Tibial artery (tissue), 4 donors: ENCODE measurements around the gene PIEZO2.

Experiments used
- DNase-seq, 2 donors: peaks; one replicate each; pipeline ENCODE4 v3.0.0-alpha.2; 2019
- H3K27ac ChIP-seq, 2 donors: fragments of 200-600 bp; sonication (generic) in 1 of 2; 1 replicate in 1 of 2; 2 replicates in 1 of 2; pipeline ENCODE4 v1.5.1; 2018 to 2019; ENCODE audit warnings: mild to moderate bottlenecking in 1 of 2
- H3K27me3 ChIP-seq, 2 donors: fragments of 200-600 bp; sonication (generic) in 1 of 2; one replicate each; pipeline versions ENCODE4 v1.5.1 to v1.6.0; 2016 to 2019
- H3K36me3 ChIP-seq, 3 donors: fragments of 200-600 bp; sonication (generic) in 2 of 3; one replicate each; pipeline ENCODE4 v1.5.1; 2016 to 2019; ENCODE audit warnings: mild to moderate bottlenecking in 2 of 3
- H3K4me1 ChIP-seq, 4 donors: fragments of 200-600 bp; sonication (generic) in 2 of 4; 1 replicate in 3 of 4; 2 replicates in 1 of 4; pipeline ENCODE4 v1.5.1; 2016 to 2019
- H3K4me3 ChIP-seq, 2 donors: fragments of 200-600 bp; sonication (generic) in 1 of 2; 1 replicate in 1 of 2; 2 replicates in 1 of 2; pipeline ENCODE4 v1.5.1; 2018 to 2019; ENCODE audit warnings: mild to moderate bottlenecking in 2 of 2
- H3K9me3 ChIP-seq, 3 donors: fragments of 200-600 bp; sonication (generic) in 1 of 3; one replicate each; pipeline ENCODE4 v1.5.1; 2016 to 2019
- CTCF ChIP-seq, 2 experiments: fragments of 200-600 bp in 1 of 2; fragments of 450-650 bp in 1 of 2; IDR thresholded peaks; one replicate each; pipeline ENCODE4 v1.5.1; 2017 to 2019; ENCODE audit warnings: antibody characterized with exemption in 2 of 2, mild to moderate bottlenecking in 1 of 2, moderate library complexity in 1 of 2
- intact Hi-C: fragments of 100-400 bp; cut with DNase I; formaldehyde crosslinking; loops from one replicate; pipeline ENCODE4 v1.15.0; 2023; ENCODE audit warnings: low total_unique reads

Gene PIEZO2

GRCh38 chr18:11156978-11157377 lies 7.6 kb upstream of the PIEZO2 start:
- Histone ChIP-seq H3K36me3 (no peaks in the 10 kb centered on the region), H3K27me3 (no peaks in the 10 kb centered on the region), H3K9me3 (no peaks in the 10 kb centered on the region), H3K27ac (no peak overlapping the region), H3K4me3 (no peak overlapping the region), H3K4me1 (peaks cover 0 to 8% (median 3%) of the 10 kb centered on the region in 4 donors)
- no peak for TF ChIP-seq CTCF (IDR thresholded peaks at IDR 0.05)
- no peak for DNase-seq
- intact Hi-C loops: no loop called here

GRCh38 chr18:11155034-11155759 lies 5.8 kb upstream of the PIEZO2 start:
- DNase-seq: no peak
- peaks cover 0 to 6% of the 10 kb centered on the region in 2 donors for H3K27me3 ChIP-seq
- no peak overlapping the region for H3K27ac ChIP-seq
- H3K4me3 ChIP-seq: no peak overlapping the region
- no peaks in the 10 kb centered on the region for H3K9me3 ChIP-seq
- TF ChIP-seq CTCF (IDR thresholded peaks at IDR 0.05): no peak
- intact Hi-C loops: no loop called here
- peaks cover 0 to 8% (median 3%) of the 10 kb centered on the region in 4 donors for H3K4me1 ChIP-seq
- no peaks in the 10 kb centered on the region for H3K36me3 ChIP-seq

GRCh38 chr18:11154368-11154989 lies 5.1 kb upstream of the PIEZO2 start:
- Histone ChIP-seq H3K9me3 (no peaks in the 10 kb centered on the region), H3K4me1 (peaks cover 0 to 13% (median 9%) of the 10 kb centered on the region in 4 donors), H3K27ac (no peak overlapping the region), H3K36me3 (no peaks in the 10 kb centered on the region), H3K4me3 (no peak overlapping the region), H3K27me3 (peaks cover 0 to 13% of the 10 kb centered on the region in 2 donors)
- no peak for DNase-seq
- peak; percentile 25 to 41 for TF ChIP-seq CTCF (IDR thresholded peaks at IDR 0.05)
- intact Hi-C loops: no loop called here

- no peak for DNase-seq
- no peak for TF ChIP-seq CTCF (IDR thresholded peaks at IDR 0.05)
- peaks cover 0 to 27% (median 22%) of the 10 kb centered on the region in 4 donors for H3K4me1 ChIP-seq
- H3K9me3 ChIP-seq: no peaks in the 10 kb centered on the region
- intact Hi-C loops: no loop called here
- H3K27me3 ChIP-seq: peaks cover 0 to 27% of the 10 kb centered on the region in 2 donors
- H3K36me3 ChIP-seq: no peaks in the 10 kb centered on the region
- no peak overlapping the region for H3K27ac ChIP-seq
- no peak overlapping the region for H3K4me3 ChIP-seq
Measured at GRCh38 chr18:11153097-11153496, 3.7 kb upstream of the PIEZO2 start.

GRCh38 chr18:11150271-11150615 lies 874 bp upstream of the PIEZO2 start:
- DNase-seq: no peak
- Histone ChIP-seq H3K36me3 (no peaks in the 10 kb centered on the region), H3K4me3 (no peak overlapping the region), H3K27ac (no peak overlapping the region), H3K9me3 (no peaks in the 10 kb centered on the region), H3K27me3 (peaks cover 0 to 36% of the 10 kb centered on the region in 2 donors), H3K4me1 (peaks cover 0 to 23% (median 21%) of the 10 kb centered on the region in 4 donors)
- intact Hi-C loops: no loop called here
- TF ChIP-seq CTCF (IDR thresholded peaks at IDR 0.05): no peak
